Rectal smooth muscle tissue (tissue), 1 donor: ENCODE results near the gene PEPD.

Experiments
- H3K27ac ChIP-seq: one replicate; pipeline ENCODE4 v1.7.0; 2013; ENCODE audit warnings: low read depth, low read length, inconsistent platforms
- H3K27me3 ChIP-seq: one replicate; pipeline ENCODE4 v1.7.0; 2013; ENCODE audit warnings: low read length; ENCODE audit not compliant: control insufficient read depth, insufficient read depth
- H3K36me3 ChIP-seq: one replicate; pipeline ENCODE4 v1.7.0; 2013; ENCODE audit warnings: low read length; ENCODE audit not compliant: control insufficient read depth, insufficient read depth
- H3K4me1 ChIP-seq: one replicate; pipeline ENCODE4 v1.7.0; 2013; ENCODE audit warnings: low read length; ENCODE audit not compliant: control insufficient read depth, insufficient read depth
- H3K4me3 ChIP-seq: one replicate; pipeline ENCODE4 v1.7.0; 2013; ENCODE audit warnings: low read length
- H3K9ac ChIP-seq: one replicate; pipeline ENCODE4 v1.7.0; 2013; ENCODE audit warnings: low read length

The PEPD gene

DNA sequence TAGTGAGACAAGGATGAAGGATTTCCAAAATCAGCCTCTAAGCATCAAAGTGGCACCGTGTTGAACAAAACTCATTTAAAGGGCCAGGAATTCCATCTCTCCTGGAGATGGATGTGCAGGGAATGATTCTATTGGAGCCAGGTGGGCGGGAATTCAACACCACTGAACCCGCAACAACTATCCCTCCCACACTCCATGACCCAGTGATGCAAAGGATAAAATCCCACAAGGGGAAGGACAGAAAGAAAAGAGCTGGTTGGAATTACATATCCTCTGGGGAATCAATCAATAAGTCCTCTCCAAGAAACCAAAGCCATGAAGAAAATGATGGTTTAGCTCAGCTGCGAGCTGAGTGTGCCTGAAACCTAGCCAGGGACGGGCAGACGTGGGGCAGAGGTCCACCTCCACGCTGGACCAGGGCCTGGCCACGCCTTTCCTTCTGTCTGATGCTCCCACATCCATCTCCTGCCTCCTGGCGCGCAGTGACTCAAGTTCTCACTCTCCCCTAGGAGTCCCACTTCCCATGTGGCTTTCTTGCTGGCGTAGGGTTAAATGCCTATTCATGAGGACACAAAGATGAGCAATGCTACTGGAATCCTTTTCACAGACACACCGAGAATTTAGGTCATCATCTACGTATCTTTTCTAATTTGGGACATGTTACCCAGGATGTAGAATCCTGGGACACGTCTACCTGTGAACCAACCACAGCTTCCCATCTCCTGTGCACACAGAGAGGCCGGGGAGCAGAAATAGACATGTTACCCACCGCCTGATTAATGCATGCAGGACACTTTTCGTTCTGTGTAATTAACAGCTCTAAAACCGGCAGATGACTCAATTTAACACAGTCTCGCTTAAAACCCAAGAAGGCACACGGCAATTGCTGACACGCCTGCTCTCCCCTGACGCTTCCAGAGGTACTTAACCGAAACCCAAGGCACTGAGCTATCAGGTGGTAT lies 48.6 kb downstream of the PEPD start:
- Histone ChIP-seq H3K4me1 (no peaks in the 10 kb centered on the region), H3K27ac (no peak overlapping the region), H3K4me3 (no peak overlapping the region), H3K36me3 (peaks cover 11% of the 10 kb centered on the region), H3K9ac (no peak overlapping the region), H3K27me3 (no peaks in the 10 kb centered on the region)

DNA sequence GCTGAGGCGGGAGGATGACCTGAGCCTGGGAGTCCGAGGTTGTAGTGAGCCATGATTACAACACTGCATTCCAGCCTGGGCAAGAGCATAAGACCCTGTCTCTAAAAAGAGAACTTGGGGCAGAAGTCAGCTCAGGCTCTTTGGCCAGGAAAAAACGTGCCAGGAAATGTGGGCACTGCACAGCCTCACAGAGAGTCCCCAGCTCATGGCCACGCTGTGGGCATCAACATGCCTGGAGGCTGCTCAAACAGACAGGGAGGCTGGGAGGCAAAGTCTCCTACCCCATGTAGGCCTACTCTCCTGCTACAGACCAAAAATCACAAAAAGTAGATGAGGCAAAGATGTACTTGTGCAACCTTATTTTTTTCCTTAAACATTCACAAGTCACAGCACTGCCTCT lies 49.4 kb downstream of the PEPD start:
- Histone ChIP-seq H3K36me3 (peaks cover 4% of the 10 kb centered on the region), H3K27ac (no peak overlapping the region), H3K4me1 (no peaks in the 10 kb centered on the region), H3K4me3 (no peak overlapping the region), H3K27me3 (no peaks in the 10 kb centered on the region), H3K9ac (no peak overlapping the region)

DNA sequence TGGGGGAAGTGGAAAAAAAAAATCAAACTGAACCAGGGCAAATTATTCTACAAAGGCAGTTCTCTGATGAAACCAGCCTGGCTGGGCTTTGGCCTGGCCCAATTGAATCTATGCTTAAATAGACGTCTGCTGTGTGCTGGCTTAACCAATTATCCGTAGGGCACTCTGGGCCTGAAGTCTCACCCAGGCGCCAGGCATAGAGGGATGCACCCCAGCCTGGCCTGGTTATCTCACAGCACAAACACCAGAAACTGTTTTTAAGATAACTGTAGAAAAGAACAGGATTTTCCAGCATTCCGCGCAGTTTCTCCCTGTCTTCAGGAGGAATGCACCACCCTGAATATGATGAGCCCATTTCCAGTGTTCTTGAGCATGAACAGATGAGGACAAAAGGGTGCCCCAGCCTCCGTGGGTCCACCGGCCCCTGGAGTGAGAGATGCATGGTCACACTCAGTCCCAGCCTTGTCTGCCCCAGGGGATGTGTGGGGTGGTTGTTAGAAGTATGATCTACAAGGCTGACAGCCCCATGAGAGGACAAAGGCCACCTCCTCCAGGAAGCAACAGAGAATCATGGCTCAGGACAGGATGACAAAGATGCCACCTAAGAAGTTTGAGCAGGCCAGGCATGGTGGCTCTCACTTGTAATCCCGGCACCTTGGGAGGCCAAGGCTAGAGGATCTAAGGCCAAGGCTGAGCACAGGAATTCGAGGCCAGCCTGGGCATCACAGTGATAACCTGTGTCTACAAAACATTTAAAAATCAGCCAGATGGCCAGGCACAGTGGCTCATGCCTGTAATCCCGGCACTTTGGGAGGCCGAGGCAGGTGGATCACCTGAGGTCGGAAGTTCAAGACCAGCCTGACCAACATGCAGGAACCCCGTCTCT lies 50.2 kb downstream of the PEPD start:
- Histone ChIP-seq H3K4me3 (no peak overlapping the region), H3K4me1 (no peaks in the 10 kb centered on the region), H3K36me3 (no peaks in the 10 kb centered on the region), H3K27ac (no peak overlapping the region), H3K9ac (no peak overlapping the region), H3K27me3 (no peaks in the 10 kb centered on the region)

DNA sequence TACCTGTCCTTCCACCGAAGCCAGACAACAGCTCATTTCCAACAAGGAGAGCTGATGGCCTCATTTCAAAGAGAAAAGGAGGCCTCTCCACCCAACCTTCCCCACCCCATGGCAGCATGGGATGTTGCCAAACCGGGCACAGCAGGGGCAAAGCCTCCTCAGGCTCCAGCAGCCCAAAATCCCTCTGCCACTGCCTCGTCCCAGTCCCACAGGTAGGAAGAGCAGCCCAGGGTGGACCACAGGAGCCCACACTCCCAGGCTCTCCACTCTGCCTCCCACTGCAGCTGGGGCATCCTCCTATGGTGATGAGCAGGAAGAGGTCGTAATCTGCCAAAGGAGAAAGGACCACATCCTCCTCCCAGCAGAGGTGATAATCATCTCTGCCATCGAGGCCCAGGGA lies 50.9 kb downstream of the PEPD start:
- H3K36me3 ChIP-seq = no peaks in the 10 kb centered on the region
- no peak overlapping the region for H3K27ac ChIP-seq
- H3K9ac ChIP-seq = no peak overlapping the region
- no peaks in the 10 kb centered on the region for H3K27me3 ChIP-seq
- H3K4me1 ChIP-seq = no peaks in the 10 kb centered on the region
- H3K4me3 ChIP-seq = no peak overlapping the region

DNA sequence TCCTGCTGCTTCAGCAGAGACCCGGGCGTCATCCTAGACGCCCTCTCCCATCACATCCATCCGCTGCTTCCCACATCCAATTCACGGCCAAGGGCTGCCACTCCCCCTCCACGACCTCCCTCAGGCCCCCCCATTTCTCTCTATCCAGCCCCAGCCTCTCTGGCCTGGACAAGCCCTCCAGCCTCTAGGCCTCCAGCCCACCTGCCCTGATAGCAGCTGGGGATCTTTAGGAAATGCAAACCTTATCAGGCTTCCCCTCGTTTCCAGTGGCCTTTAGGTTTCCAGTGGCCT lies 51.6 kb downstream of the PEPD start:
- H3K27me3 ChIP-seq = no peaks in the 10 kb centered on the region
- no peak overlapping the region for H3K9ac ChIP-seq
- no peak overlapping the region for H3K4me3 ChIP-seq
- no peak overlapping the region for H3K27ac ChIP-seq
- H3K4me1 ChIP-seq = no peaks in the 10 kb centered on the region
- H3K36me3 ChIP-seq = no peaks in the 10 kb centered on the region

DNA sequence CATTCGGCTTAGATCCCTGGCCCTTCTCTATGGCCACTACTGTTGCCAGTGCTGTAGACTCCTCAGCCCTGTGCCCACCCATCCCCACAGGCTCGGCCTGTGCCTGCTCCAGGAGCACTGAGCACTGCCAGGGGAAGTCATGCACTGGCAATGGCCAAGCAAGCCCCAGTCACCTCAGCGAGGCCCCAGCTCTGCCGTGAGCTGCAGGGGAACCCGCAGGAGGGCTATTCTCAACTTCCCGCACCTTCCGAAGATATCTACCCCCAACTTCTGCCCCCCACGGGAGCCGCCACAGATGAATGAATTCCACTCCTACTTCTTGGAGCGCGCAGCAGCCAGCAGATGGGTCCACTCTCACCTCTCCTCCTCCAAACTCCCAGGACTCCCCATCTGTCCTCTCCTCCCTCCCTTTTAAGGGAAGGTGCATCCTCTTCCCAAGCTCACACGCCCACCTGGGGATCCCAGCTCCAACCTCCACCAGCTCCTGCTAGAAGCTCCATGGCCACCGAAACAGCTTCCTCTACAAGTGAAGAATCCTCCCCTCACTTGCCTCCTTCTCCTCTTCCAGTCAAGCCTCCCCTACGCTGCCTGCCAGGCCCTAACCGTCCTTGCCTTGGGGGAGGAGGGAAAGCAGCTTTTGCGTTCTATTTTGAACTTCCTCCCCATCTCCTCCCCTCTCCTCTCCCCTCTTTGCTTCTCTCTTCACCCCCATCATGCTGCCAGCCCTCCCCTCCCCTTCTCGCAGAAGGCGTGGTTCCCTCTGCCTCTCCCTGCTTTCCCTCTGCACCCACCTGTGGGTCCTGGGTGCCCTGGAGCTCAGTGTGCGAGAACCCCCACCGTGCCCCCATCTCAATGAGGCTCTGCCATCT lies 52.2 kb downstream of the PEPD start:
- no peaks in the 10 kb centered on the region for H3K36me3 ChIP-seq
- no peak overlapping the region for H3K27ac ChIP-seq
- no peaks in the 10 kb centered on the region for H3K4me1 ChIP-seq
- H3K27me3 ChIP-seq = no peaks in the 10 kb centered on the region
- no peak overlapping the region for H3K4me3 ChIP-seq
- H3K9ac ChIP-seq = no peak overlapping the region

DNA sequence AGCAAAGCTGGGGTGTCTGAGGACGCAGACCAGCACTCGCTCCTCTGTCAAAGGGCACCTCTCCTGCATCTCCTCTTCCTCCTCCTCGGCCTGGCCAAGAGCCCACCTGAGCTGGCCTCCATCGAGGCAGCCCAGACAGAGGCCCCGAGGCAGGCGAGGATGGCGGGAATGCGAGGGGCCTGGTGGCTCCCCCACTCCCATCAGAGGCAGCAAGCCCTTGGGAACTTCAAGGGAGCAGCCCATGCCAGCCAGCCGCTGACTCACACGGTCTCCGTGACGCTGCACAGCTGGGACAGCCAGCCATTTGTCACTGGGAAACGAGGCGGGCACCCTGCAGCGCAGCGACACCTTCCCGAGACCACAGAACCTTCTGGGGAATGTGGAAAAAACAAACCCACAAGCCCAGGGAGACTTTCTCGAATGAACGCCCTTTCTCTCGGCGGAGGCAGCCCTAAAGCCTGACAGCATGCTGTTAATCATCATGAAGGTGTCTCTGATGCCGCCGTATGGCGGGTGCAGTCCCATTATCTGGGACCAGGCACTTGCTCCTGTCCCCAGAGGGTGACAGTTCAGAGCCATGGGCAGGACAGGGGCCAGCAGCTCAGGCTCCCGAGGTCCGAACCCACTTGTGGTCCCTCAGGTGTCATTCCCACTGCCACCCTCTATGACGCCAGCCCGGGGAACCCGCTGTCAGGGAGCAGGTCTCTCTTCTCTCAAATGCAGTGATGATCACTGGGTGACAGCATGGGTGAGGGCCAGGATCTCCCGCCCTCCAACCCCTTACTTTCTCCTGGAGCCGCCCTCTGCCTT lies 53.0 kb downstream of the PEPD start:
- no peaks in the 10 kb centered on the region for H3K4me1 ChIP-seq
- no peak overlapping the region for H3K27ac ChIP-seq
- no peaks in the 10 kb centered on the region for H3K27me3 ChIP-seq
- no peaks in the 10 kb centered on the region for H3K36me3 ChIP-seq
- H3K9ac ChIP-seq = no peak overlapping the region
- no peak overlapping the region for H3K4me3 ChIP-seq

DNA sequence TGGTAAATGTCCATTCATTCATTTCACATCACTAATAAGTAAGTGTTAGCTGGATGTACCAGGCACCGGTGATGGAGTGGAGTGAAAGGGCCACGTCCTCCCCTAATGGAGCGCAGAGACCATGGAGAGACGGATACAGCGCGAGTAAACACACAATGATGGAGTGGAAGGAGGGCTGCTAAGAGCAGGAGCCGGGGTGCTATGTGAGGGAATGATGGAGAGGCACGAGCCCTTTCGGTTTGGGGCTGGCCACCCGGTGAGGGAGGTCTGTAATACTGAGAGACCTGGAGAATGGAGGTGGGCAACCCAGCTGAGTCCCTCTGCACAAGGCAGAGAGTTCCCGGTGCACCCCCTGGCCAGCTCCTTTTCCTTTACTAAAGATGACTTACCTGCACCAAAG lies 53.7 kb downstream of the PEPD start:
- Histone ChIP-seq H3K9ac (no peak overlapping the region), H3K27ac (no peak overlapping the region), H3K4me1 (no peaks in the 10 kb centered on the region), H3K4me3 (no peak overlapping the region), H3K27me3 (no peaks in the 10 kb centered on the region), H3K36me3 (no peaks in the 10 kb centered on the region)

DNA sequence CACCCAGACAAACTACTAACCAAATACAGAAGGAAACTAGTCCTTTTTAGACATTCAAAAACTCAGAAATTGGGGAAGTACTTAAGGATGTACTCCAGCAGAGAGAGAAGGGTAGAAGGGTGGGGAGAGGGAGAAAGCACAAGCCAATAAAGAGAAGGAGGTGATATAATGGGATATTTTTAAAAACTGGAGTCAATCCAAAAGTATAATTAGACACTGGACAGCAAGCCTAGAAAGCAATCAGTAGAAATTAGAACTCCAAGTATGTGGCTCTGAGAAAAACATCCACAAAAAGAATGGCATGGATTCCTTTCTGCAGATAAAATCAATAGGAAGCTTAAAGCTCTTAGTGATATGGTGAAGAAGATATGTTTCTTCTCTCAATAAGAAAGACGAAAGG lies 55.8 kb downstream of the PEPD start:
- H3K27ac ChIP-seq = no peak overlapping the region
- no peaks in the 10 kb centered on the region for H3K27me3 ChIP-seq
- H3K4me1 ChIP-seq = no peaks in the 10 kb centered on the region
- H3K36me3 ChIP-seq = no peaks in the 10 kb centered on the region
- no peak overlapping the region for H3K9ac ChIP-seq
- H3K4me3 ChIP-seq = no peak overlapping the region

DNA sequence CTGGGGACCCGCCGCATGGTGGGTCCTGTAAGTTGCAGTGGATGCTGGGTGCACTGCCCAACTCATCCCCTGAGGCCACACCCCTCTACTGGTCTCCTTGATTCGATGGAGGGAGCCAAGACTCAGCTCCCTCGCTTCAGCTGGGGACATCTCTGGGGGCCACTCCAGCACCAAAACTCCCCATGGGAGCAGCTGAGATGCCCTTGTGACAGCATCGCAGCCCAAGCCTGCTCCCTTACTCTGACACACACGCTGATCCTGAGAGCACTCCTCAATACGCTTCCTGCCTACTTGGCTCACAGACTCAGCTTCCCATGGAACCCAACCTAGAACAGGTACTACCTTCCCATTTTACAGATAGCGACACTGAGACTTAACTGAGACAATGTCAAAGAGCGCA lies 56.2 kb downstream of the PEPD start:
- Histone ChIP-seq H3K27me3 (no peaks in the 10 kb centered on the region), H3K9ac (no peak overlapping the region), H3K36me3 (no peaks in the 10 kb centered on the region), H3K4me3 (no peak overlapping the region), H3K4me1 (no peaks in the 10 kb centered on the region), H3K27ac (no peak overlapping the region)

DNA sequence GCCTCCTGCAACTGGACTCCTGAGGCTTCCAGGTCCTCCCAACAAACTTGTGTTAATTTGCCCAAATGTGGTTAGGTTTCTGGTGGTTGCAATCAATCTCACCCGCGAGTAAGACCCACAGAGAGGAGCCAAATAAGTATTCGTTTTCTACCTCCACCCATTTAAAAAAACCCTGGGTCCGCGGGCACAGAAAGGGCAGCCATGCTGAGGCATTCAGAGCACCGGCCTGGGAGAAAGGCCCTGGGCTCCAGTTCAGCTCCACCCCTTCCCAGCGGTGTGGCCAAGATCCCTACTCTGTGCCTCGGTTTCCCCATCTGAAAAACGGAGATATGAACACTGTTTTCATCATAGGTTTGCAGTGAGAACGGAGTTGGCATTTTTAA lies 56.9 kb downstream of the PEPD start:
- H3K4me1 ChIP-seq = no peaks in the 10 kb centered on the region
- H3K27ac ChIP-seq = no peak overlapping the region
- H3K9ac ChIP-seq = no peak overlapping the region
- no peaks in the 10 kb centered on the region for H3K36me3 ChIP-seq
- H3K27me3 ChIP-seq = no peaks in the 10 kb centered on the region
- H3K4me3 ChIP-seq = no peak overlapping the region
